ENCODE results near the gene CALU. TPM values are rescaled to one million over a fixed set of nuclear protein-coding genes. Genes with fewer than 3 reads are reported as not detected.

The CALU gene
- total RNA-seq, 1 experiment from 2014 or later: 841 TPM

GRCh38 chr7:128724743-128725142 lies 14.4 kb upstream of the CALU start:
- DNase-seq (ENCODE audit: low read depth): no peak

GRCh38 chr7:128725531-128725930 lies 13.6 kb upstream of the CALU start:
- DNase-seq (ENCODE audit: low read depth): no peak

GRCh38 chr7:128726059-128726736 lies 13.0 kb upstream of the CALU start:
- DNase-seq (ENCODE audit: low read depth): no peak

GRCh38 chr7:128726737-128727072 lies 12.5 kb upstream of the CALU start:
- DNase-seq (ENCODE audit: low read depth): no peak

GRCh38 chr7:128727239-128727638 lies 11.9 kb upstream of the CALU start:
- DNase-seq (ENCODE audit: low read depth): no peak

GRCh38 chr7:128728598-128728997 lies 10.6 kb upstream of the CALU start:
- peak; percentile 91 for DNase-seq (ENCODE audit: low read depth)

GRCh38 chr7:128729494-128729893 lies 9.7 kb upstream of the CALU start:
- peak; percentile 89 for DNase-seq (ENCODE audit: low read depth)

GRCh38 chr7:128731184-128731583 lies 8.0 kb upstream of the CALU start:
- no peak for DNase-seq (ENCODE audit: low read depth)

- DNase-seq (ENCODE audit: low read depth): no peak
Measured at GRCh38 chr7:128732521-128733277, 6.5 kb upstream of the CALU start.

- DNase-seq (ENCODE audit: low read depth): no peak
Measured at GRCh38 chr7:128733278-128733645, 5.9 kb upstream of the CALU start.

- no peak for DNase-seq (ENCODE audit: low read depth)
Measured at GRCh38 chr7:128734890-128735289, 4.3 kb upstream of the CALU start.

- DNase-seq (ENCODE audit: low read depth): no peak
Measured at GRCh38 chr7:128735436-128735835, 3.7 kb upstream of the CALU start.

- no peak for DNase-seq (ENCODE audit: low read depth)
Measured at GRCh38 chr7:128737441-128737840, 1.7 kb upstream of the CALU start.

GRCh38 chr7:128737867-128738385 lies 1.2 kb upstream of the CALU start:
- DNase-seq (ENCODE audit: low read depth): peak; percentile 82

GRCh38 chr7:128738570-128739047 lies 550 bp upstream of the CALU start:
- no peak for DNase-seq (ENCODE audit: low read depth)

GRCh38 chr7:128739990-128740682 lies 977 bp downstream of the CALU start:
- DNase-seq (ENCODE audit: low read depth): no peak

- peak; percentile 81 for DNase-seq (ENCODE audit: low read depth)
Measured at GRCh38 chr7:128740996-128741395, 1.8 kb downstream of the CALU start.

GRCh38 chr7:128741491-128741890 lies 2.3 kb downstream of the CALU start:
- peak; percentile 19 for DNase-seq (ENCODE audit: low read depth)

GRCh38 chr7:128742206-128742605 lies 3.0 kb downstream of the CALU start:
- peak; percentile 82 for DNase-seq (ENCODE audit: low read depth)

- DNase-seq (ENCODE audit: low read depth): peak; percentile 60
Measured at GRCh38 chr7:128743112-128743772, 4.1 kb downstream of the CALU start.

GRCh38 chr7:128744366-128744905 lies 5.3 kb downstream of the CALU start:
- DNase-seq (ENCODE audit: low read depth): no peak

- no peak for DNase-seq (ENCODE audit: low read depth)
Measured at GRCh38 chr7:128745706-128746105, 6.5 kb downstream of the CALU start.
